GM12873 (cell line): ENCODE results near the gene OR4D9.

ENCODE experiments used
- TF ChIP-seq, protein P1 (sequence below): IDR thresholded peaks from 2 replicates; pipeline ENCODE4 v1.5.1; 2012; ENCODE audit warnings: low read depth, mild to moderate bottlenecking, moderate library complexity, low read length, control low read depth; ENCODE audit not compliant: insufficient read depth; ENCODE audit errors: missing control alignments

Gene OR4D9

GRCh38 chr11:59510941-59511589 is at the start of gene OR4D9:
Gene OR4D9, plus strand, starts transcription at chr11:59511539. Its CDS starts 3,374 bp downstream, at chr11:59514913.
- TF ChIP-seq, protein P1, sequence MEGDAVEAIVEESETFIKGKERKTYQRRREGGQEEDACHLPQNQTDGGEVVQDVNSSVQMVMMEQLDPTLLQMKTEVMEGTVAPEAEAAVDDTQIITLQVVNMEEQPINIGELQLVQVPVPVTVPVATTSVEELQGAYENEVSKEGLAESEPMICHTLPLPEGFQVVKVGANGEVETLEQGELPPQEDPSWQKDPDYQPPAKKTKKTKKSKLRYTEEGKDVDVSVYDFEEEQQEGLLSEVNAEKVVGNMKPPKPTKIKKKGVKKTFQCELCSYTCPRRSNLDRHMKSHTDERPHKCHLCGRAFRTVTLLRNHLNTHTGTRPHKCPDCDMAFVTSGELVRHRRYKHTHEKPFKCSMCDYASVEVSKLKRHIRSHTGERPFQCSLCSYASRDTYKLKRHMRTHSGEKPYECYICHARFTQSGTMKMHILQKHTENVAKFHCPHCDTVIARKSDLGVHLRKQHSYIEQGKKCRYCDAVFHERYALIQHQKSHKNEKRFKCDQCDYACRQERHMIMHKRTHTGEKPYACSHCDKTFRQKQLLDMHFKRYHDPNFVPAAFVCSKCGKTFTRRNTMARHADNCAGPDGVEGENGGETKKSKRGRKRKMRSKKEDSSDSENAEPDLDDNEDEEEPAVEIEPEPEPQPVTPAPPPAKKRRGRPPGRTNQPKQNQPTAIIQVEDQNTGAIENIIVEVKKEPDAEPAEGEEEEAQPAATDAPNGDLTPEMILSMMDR = no peak

DNA sequence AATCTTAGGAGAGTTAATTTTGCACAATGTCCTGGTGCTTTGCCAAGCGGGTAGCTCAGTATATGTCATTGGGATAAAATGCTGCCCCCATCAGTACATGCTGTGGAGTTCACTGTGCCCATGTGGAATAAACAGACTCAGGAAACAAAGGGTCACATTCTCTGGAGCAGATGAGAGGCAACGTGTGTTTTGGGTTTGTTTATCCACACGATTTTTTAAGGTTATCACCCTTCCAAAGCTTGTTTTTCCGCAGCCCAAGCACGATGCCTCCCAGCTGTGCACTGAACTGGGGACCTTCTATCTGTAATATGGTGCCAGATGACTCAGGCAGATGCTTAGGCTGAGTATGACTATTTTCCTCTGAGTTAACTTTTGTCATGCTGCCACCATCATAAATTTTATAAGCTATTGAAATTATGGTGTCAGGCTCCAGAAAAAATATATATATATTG is 48.1 kb upstream of the OR4D9 start:
- TF ChIP-seq, protein P1 = no peak

DNA sequence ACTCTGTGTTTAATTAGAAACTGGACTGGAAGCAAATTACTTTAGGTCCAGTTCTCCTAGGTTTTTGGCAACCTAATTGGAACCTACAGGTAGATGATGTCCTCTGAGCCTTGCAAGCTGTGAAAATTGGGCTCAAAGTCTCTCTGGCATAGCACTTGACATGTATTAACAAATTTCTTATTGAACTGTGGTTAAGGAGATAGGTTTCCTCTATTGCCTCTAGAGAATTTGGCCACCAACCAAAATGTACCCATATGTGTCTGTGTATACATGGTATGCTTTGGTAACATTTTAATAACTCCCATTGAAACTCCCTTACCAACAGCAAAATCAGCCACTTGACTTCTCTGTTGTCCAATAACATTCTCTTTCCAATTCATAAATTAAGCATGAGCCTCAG is 38.3 kb upstream of the OR4D9 start, which contains the start of gene OR4D10:
Gene OR4D10 (plus strand): TSS at position 301 of the 400 bp plus-strand sequence. CDS start 4,115 bp downstream, outside the sequence.
- TF ChIP-seq, protein P1 = no peak

DNA sequence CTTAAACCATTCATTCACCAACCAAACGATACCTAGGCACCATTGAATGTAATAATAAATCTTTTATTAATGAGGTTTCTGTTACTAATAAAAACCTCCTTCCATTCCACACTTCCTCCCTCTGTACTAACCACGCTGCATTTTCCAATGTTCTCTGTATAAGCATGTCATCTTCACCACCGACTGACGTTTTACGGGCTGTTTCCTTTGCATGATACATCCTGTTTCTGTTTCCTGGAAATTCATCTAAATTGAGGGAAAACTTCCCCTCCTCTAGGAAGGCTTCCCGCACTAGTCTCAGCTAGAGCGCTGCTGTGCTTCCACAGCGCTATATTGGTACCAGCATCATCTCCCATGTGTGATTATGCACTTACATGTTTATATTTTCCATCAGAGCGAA is 36.2 kb upstream of the OR4D9 start:
- TF ChIP-seq, protein P1 = no peak

GRCh38 chr11:59479906-59480305 is 31.4 kb upstream of the OR4D9 start:
- TF ChIP-seq, protein P1 = no peak

DNA sequence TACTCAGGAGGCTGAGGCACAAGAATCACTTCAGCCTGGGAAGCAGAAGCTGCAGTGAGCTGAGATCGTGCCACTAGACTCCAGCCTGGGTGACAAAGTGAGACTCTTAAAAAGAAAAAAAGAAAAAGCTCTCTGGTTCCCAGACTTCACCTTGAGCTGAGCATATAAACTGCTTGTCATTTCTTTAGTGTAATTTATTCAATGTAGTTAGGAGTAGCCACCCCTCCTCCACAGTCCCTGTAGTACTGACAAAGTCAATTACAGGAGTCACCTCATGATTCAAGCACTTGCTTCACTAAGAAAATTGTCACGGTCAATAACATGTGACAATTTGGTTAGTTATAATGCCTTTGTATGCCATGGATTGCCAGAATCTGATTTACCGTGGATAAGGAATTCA is 31.0 kb upstream of the OR4D9 start:
- TF ChIP-seq, protein P1 = no peak

DNA sequence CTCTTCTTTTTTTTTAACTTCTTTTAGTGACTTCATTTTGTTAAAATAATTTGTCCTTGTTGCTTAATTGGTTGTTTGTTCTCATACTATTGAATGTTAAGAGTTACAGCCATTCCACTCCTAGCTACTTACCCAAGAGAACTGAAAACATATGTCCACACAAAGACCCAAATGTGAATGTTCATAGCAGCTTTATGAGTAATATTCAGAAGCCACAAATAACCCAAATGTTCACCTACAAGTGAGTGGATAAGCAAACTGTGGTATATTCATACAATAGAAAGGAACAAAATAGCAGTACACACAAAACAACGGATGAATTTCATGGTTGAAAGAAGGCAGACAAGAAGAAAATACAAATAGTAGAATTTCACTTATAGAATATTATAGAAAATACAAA is 9.4 kb upstream of the OR4D9 start:
- TF ChIP-seq, protein P1 = no peak

DNA sequence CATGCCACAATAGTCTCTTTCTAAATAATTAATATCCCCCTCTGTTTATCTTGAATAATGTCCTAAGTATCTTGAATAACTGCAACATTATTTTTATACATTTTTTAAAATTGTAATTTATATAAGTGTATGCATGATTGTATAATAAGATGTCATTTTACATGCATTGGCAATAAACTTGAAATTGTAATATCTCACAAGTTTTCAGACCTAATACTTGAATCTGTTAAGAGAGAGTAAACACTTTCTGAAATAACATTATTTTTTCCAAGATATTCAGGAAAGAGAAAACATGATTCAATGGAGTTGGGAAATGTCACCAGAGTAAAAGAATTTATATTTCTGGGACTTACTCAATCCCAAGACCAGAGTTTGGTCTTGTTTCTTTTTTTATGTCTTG is 8.1 kb upstream of the OR4D9 start, which contains the start of gene OR4D11:
Gene OR4D11 (plus strand): TSS at position 301 of the 400 bp plus-strand sequence. CDS start 0 bp downstream, at position 301.
- TF ChIP-seq, protein P1 = no peak
